Measurements from ENCODE around the gene AARS2.
A peak's percentile ranks its signal among the peaks of the same experiment; 100 is the strongest.

AARS2 gene

GRCh38 chr6:44250718-44251123 lies 62.4 kb downstream of the AARS2 start:
- Mint-ChIP-seq H3K9me3 (no peaks in the 10 kb centered on the region), H3K4me1 (peaks cover 43% of the 10 kb centered on the region), H3K36me3 (ENCODE audit: low read depth) (peaks cover 71% of the 10 kb centered on the region), H3K4me3 (peak overlapping the region in 1 of 3 experiments; percentile 16), H3K27me3 (ENCODE audit: low read depth) (peaks cover 4% of the 10 kb centered on the region), H3K27ac (no peak overlapping the region)
- TF ChIP-seq CTCF (IDR thresholded peaks at IDR 0.05; ENCODE audit: unreplicated experiment in 3 of 3) = no peak

- Mint-ChIP-seq H3K9me3 (no peaks in the 10 kb centered on the region), H3K4me1 (peaks cover 42% of the 10 kb centered on the region), H3K36me3 (ENCODE audit: low read depth) (peaks cover 71% of the 10 kb centered on the region), H3K27ac (no peak overlapping the region), H3K4me3 (peak overlapping the region; percentile 7 to 73 (median 9)), H3K27me3 (ENCODE audit: low read depth) (peaks cover 4% of the 10 kb centered on the region)
- TF ChIP-seq CTCF (IDR thresholded peaks at IDR 0.05; ENCODE audit: unreplicated experiment in 3 of 3) = no peak
Measured at GRCh38 chr6:44250067-44250717, 63.0 kb downstream of the AARS2 start.
